AG20443 (cell line): ENCODE data around the gene GOLGA7B.
A peak's percentile ranks its signal among the peaks of the same experiment; 100 is the strongest.
"Not testable (repeated sequence)": the region's sequence is repeated elsewhere in the genome, so short reads cannot be mapped to it uniquely, and the experiment has no call there.

Source experiments
- DNase-seq: peaks from one replicate; pipeline ENCODE4 v3.0.0; 2012; ENCODE audit warnings: low spot score, mixed read lengths

GOLGA7B gene

GRCh38 chr10:97831259-97831658 lies 18.4 kb upstream of the GOLGA7B start:
- DNase-seq: no peak

DNA sequence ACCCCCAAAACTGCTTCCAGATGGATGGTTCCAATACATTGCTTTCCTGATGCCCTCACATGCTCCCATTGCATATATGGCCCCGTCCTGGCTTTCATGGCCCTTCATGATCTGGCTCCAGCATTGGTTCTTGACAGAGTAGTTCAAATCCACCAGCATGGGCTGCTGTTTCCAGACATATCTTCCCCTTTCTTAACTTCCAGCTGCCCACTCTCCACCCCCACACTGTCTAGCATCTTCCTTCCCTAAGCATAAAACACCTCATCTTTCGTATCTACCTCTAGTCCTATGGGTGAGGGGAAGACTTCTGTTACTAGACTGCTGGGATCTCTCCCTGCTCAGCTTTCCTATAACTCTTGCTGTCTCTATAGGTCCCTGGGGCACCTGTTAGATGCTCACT lies 13.2 kb upstream of the GOLGA7B start:
- DNase-seq: no peak

- DNase-seq: no peak
These were observed 11.6 kb upstream of the GOLGA7B start for GRCh38 chr10:97838091-97838490.

DNA sequence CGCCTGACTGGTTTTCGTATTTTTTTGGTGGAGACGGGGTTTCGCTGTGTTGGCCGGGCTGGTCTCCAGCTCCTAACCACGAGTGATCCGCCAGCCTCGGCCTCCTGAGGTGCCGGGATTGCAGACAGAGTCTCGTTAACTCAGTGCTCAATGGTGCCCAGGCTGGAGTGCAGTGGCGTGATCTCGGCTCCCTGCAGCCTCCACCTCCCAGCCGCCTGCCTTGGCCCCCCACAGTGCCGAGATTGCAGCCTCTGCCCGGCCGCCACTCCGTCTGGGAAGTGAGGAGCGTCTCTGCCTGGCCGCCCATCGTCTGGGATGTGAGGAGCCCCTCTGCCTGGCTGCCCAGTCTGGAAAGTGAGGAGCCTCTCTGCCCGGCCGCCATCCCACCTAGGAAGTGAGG lies 8.5 kb upstream of the GOLGA7B start:
- DNase-seq: not testable (repeated sequence)

- DNase-seq: not testable (repeated sequence)
These were observed 7.5 kb upstream of the GOLGA7B start for GRCh38 chr10:97842114-97842513.

DNA sequence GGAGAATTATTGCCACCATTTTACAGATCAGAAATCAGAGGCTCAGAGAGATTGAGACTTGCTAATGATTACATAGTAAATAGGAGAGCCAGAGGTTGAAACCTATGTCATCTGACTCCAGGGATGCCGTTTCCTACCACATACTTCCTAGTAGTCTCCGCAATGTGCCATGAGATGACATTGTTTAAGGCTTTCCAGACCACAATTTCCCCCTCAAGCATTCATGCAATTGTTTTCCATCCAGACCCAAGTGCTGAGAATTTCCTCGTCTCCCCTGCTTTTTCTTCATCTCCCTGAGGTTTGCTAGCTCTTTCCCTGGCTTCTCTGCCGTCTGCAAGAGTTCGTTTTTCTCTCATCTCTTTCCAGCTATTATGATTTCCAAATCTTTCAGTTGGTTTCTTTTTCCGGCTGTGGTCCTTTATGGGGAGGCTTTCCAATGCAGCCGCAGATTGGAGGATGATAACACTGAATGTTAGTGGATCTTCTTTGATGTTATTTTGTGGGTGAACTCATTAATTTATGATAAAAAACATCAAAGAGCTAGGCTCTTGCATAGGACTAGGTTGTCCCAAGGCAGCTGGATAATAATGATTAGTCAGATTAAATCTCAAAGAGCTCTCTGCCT lies 6.9 kb upstream of the GOLGA7B start:
- no peak for DNase-seq

- no peak for DNase-seq
These were observed 6.4 kb upstream of the GOLGA7B start for GRCh38 chr10:97843281-97843671.

DNA sequence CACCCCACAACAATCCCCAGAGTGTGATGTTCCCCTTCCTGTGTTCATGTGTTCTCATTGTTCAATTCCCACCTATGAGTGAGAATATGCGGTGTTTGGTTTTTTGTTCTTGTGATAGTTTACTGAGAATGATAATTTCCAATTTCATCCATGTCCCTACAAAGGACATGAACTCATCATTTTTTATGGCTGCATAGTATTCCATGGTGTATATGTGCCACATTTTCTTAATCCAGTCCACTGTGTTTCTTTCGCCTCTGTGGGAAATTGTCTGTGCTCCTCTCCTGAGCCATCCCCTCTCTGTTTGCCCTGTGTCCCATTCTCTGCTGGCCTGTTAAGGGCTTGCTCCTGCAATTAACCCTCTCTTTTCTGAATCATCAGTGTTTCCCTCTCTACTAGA lies 5.7 kb upstream of the GOLGA7B start:
- not testable (repeated sequence) for DNase-seq

DNA sequence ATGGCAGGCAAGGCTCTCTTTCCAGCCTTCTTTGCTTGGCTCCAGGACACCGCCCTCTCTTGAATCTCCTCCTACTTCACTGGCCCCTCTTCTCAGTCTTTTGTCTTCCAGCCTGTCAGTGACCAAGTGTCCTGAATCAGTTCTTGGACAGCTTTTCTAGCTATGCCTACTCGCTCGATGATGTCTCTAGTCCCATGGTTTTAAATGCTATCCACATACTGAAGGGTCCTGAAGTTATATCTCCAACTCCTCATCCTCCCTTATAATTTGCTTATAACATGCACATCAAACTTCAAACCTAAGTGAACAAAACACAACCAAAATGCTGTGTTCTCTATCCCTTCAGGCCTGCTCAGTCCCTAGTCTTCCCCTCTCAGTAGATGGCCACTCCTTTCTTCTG lies 5.0 kb upstream of the GOLGA7B start:
- no peak for DNase-seq

GRCh38 chr10:97849103-97849686 lies 448 bp upstream of the GOLGA7B start:
- DNase-seq: no peak

GRCh38 chr10:97850446-97850845 lies 803 bp downstream of the GOLGA7B start:
- DNase-seq: no peak

DNA sequence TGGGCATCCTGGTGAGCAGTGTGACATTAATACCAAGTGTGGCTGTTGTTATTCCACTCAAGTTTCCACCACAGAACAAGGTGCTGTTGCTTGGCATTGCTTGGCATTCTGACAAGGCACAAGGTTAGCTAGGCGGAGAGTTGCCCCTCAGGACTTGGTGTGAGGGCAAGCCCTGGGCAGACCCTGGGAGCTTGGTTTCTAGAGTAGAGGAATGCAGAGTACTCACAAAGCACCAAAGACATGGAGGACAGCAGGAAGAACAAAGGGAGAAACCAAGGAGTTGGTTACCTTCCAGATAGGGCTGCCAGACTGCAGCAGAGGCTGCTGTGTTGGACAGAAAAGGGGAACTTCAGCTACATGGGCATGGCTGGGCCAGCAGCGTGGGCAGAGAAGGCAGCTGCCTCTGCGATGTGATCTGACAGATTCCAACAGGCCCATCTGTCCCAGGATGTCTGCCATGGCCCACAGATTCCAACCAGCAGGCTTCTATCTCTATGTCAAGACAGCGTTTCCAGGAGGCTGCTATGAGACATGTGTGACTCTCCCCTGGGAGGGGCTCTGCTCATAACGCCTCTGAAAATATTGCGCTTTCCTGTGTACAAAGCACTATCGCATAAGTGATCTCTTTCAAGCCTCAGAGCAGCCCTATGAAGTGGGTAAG lies 1.8 kb downstream of the GOLGA7B start:
- DNase-seq: no peak

DNA sequence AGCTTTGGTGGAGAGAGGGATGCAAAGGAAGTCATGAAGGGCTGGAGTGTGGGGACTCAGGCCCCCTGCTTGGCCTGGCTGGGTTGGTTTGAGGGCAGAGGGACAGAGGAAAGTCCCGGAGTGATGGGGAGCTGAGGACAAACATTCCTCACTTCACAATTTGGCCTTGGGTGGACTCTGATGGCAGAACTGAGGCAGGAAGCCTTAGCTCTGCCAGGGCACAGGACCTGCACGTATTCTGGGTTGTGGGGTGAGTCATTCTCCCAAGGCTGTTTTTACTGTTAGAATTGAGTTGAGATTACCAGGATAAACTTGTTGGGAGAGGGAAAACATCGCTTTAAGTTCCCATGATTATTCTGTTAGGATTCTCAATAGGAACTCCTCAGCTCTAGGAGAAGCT lies 2.6 kb downstream of the GOLGA7B start:
- no peak for DNase-seq

DNA sequence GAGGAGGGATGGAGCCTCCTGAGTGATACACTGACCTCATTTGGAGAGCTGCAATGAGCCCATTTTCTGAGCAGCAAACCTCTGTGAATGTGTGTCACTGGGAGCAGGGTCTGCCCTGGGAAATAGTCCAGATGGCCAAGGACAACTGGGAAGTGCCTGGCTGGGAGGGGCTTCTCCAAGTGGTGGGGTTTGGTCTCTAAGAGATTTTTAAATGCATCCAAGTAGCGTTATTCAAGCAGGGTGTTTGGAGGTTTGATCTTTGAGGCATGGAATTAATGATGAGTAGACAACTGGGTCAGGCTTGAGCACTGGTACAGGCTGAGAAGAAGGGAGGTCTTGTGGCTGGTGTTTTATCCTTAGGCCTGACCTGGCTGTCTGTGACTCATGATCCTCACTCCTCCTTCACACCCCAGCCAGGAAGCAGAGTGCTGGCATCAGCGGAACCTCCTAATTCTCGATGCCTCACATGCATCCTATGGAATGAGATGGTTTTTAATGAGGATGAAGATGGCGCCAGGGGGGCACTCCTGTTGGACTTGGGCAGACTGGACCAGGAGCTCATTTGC lies 3.3 kb downstream of the GOLGA7B start:
- DNase-seq: no peak

DNA sequence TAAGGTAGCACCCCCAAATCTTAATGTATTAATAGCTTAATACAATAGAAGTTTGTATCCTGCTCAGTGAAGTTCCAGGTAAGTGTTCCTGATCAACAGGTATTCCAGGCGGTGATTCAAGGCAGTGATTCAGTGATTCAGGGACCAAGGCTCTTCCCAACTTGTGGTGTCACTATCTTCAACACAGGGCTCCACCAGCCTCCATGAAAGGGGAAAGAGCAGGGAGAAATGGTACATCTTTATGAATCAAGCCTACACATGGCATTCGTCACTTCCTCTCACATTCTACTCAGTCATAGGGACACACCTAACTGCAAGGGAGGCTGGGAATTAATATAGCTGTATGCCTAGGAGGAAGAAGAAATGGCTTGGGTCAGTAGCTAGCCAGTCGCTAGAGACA lies 5.1 kb downstream of the GOLGA7B start:
- DNase-seq: no peak

- no peak for DNase-seq
These were observed 8.4 kb downstream of the GOLGA7B start for GRCh38 chr10:97858001-97858439.

GRCh38 chr10:97861097-97861750 lies 11.6 kb downstream of the GOLGA7B start:
- DNase-seq: peak; percentile 85

DNA sequence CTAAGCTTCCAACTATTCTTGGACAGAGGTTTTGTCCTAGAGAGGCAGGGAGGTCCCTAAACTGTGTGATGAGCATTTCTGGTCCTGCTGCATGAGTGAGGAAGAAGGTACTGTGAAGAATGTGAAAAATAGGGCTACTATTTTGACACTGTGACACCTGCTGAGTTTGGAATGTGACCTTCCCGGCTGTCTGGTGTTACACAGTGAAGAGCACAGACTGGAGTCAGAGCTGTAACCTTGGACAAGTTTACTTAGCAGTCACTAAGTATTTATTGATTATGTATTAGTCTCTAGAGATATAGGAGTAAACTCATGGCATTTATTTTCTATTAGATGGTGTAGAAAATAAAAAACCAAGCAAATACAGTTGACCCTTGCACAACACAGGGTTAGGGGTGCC lies 12.3 kb downstream of the GOLGA7B start:
- DNase-seq: no peak

DNA sequence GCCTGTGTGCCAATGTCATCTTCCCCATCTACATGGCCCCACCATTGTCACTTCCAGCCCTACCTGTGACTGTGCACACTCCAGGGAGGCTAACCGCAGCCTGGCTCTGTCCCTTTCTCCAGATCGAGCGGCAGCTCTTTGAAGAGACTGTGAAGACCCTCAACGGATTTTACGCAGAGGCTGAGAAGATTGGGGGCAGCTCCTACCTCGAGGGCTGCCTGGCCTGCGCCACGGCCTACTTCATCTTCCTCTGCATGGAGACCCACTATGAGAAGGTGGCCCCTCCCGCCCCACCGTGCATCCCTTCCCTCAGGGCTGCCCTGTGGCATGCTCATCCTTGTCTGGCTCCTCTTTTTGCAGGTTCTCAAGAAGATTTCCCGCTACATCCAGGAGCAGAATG lies 14.2 kb downstream of the GOLGA7B start:
- DNase-seq: no peak

GRCh38 chr10:97865488-97865887 lies 15.8 kb downstream of the GOLGA7B start:
- DNase-seq: no peak

GRCh38 chr10:97866524-97867219 lies 17.0 kb downstream of the GOLGA7B start:
- DNase-seq: no peak

DNA sequence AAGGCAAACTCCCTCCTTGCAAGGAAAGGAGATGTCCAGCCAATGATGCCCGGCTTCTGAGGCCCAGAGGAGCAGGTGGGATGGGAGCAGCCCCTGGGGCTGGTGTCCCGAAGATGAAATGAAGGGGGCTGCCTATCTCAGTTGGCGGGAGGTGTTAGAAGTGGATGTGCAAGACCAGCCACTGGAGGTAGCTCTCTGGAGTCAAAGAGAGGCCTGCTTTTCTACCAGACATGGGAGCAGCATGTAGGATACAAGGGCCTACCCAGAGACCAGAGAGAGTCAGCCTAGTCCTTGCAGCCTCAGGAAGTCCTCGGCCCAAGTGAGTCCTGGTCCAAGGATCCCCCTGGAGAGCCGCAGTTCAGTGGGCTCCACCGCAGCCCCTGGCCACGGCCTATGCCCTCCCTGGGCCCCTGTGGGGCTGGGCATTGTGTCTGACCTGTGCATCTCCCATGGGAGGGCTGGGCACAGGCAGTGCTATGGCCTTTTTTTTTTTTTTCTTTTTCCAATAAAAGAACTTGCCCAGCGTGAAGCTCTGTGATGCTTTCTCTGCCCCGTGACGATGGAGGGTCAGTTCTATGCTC lies 17.7 kb downstream of the GOLGA7B start:
- no peak for DNase-seq
